Subcutaneous adipose tissue (tissue), 4 donors: ENCODE data around the gene HMGN2. TPM values are rescaled to one million over a fixed set of nuclear protein-coding genes. Genes with fewer than 3 reads are reported as not detected.

Source experiments
- CTCF ChIP-seq: fragments of 450-650 bp; IDR thresholded peaks from one replicate; pipeline ENCODE4 v1.5.1; 2016; ENCODE audit warnings: low read depth, mild to moderate bottlenecking, control low read depth, antibody characterized with exemption, moderate library complexity
- total RNA-seq, 4 donors: library from RNA; depleted of rRNA; stranded (reverse); fragments of >200 nt; gene quantifications; one replicate each; pipeline ENCODE4 v1.1.0, GENCODE V29; 2016

HMGN2 gene
- total RNA-seq, 4 donors from 2014 or later: 91.6 to 171 (median 130) TPM

GRCh38 chr1:26449868-26450267, 22.4 kb upstream of the HMGN2 start:
- TF ChIP-seq CTCF: no peak

- no peak for TF ChIP-seq CTCF
Measured at GRCh38 chr1:26450908-26451307, 21.3 kb upstream of the HMGN2 start.

- no peak for TF ChIP-seq CTCF
Measured at GRCh38 chr1:26452459-26453183, 19.6 kb upstream of the HMGN2 start.

GRCh38 chr1:26459148-26459547, 13.1 kb upstream of the HMGN2 start:
- TF ChIP-seq CTCF: no peak

GRCh38 chr1:26459573-26460031, 12.6 kb upstream of the HMGN2 start:
- no peak for TF ChIP-seq CTCF

GRCh38 chr1:26468911-26469310, 3.3 kb upstream of the HMGN2 start:
- TF ChIP-seq CTCF: no peak

GRCh38 chr1:26469558-26469957, 2.7 kb upstream of the HMGN2 start:
- no peak for TF ChIP-seq CTCF
